Neural progenitor cell (in vitro differentiated cells): Measurements from ENCODE around the gene HDAC4.

Experiments used
- EZH2 ChIP-seq: fragments of 200-600 bp; sonication (generic); IDR thresholded peaks from 2 replicates; pipeline ENCODE4 v1.6.1; 2017; ENCODE audit warnings: antibody characterized with exemption, mild to moderate bottlenecking, moderate library complexity
- TF ChIP-seq, protein P1 (sequence below): fragments of 200-600 bp; sonication (generic); IDR thresholded peaks from 2 replicates; pipeline ENCODE4 v1.5.1; 2017; ENCODE audit warnings: antibody characterized with exemption, mild to moderate bottlenecking

GRCh38 chr2:239225371-239225851 lies 175.4 kb downstream of the HDAC4 start:
- TF ChIP-seq, protein P1, sequence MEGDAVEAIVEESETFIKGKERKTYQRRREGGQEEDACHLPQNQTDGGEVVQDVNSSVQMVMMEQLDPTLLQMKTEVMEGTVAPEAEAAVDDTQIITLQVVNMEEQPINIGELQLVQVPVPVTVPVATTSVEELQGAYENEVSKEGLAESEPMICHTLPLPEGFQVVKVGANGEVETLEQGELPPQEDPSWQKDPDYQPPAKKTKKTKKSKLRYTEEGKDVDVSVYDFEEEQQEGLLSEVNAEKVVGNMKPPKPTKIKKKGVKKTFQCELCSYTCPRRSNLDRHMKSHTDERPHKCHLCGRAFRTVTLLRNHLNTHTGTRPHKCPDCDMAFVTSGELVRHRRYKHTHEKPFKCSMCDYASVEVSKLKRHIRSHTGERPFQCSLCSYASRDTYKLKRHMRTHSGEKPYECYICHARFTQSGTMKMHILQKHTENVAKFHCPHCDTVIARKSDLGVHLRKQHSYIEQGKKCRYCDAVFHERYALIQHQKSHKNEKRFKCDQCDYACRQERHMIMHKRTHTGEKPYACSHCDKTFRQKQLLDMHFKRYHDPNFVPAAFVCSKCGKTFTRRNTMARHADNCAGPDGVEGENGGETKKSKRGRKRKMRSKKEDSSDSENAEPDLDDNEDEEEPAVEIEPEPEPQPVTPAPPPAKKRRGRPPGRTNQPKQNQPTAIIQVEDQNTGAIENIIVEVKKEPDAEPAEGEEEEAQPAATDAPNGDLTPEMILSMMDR: no peak
- no peak for TF ChIP-seq EZH2
